HCEC 1CT (cell line): ENCODE results near the gene SLC12A8.

Experiments
- DNase-seq: peaks from one replicate; pipeline ENCODE4 v3.0.0-alpha.2; 2017

The SLC12A8 gene

DNA sequence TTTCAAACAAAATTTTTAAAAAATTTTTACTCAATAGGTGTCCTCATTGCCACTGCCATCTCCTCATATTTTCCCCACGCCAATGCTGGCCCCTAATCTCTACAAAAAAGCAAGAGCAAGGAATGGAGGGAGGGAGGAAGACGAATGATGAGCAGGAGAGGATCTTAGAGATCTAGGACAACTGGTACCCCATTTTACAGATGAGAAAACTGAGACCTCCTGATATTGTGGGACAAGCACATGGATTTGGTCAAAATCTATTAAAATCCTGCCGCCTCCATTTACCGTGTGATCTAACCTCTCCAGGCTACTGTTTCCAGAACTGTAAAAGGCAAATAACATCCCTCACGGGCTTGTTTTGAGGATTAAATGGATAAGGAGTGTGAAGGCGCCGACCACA lies 161.3 kb downstream of the SLC12A8 start:
- no peak for DNase-seq

DNA sequence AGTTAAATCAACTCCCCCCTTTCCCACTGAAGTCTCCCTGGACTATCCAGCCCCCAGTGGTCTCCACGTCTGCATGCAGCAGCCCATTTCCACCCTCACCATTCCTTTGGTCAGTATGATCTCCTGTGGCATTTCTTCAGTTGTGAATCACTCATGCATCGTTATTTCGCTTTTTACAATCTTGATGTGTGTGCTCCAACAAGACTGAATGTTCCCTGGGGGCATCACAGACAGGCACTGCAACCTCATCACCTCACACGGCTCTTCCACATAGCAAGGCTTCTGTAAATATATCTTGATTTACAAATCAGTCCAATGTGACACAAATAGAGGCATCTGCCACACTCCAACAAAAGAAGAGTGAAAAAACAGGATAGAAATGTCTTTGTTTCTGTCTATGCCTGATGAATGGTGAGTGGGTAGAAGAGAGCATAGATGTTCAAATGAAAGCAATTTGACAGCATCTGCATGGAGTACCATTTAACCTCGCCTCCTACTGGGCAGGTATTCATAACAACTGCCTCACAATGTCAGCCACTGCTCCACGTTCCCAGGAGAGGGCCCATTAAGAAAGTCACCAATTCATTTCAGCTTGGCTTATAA lies 162.0 kb downstream of the SLC12A8 start:
- DNase-seq, result no peak

DNA sequence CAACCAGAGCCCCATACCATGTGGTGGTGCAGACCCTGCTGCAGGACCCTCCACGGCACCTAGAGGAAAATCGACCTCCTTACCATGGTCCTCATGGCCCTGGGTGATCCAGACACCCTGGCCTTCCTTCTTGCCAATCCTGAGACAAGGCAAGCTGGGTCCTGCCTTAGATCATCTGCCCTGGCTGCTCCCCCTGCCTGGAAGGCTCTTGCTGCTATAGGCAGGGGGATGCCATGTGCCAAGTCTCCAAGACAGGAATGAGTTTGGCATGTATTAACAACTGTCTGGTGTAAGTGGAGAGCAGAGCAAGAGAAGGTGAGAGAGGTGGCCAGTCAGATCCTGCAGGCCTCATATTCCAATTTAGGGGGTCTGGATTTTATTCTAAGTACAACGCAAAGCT lies 164.3 kb downstream of the SLC12A8 start:
- DNase-seq, result no peak

DNA sequence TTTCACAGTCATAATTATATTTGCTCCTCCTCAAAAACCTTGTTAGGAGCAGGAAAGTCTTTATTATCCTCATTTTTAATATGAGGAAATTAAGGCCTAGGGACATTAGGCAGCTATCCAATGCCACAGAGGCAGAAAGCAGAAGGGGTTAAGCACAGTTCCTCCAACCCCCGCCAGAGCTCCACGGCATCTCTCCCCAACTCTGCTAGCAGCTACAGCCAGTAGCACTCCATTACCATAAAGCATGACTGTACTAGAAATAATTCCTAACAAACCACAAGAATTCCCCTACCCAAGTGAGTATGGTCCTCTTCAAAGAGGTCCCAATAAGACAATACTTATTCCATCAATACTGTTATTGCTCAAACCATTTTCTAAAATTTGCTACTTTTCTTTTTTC lies 166.6 kb downstream of the SLC12A8 start:
- DNase-seq, result peak; percentile 85

DNA sequence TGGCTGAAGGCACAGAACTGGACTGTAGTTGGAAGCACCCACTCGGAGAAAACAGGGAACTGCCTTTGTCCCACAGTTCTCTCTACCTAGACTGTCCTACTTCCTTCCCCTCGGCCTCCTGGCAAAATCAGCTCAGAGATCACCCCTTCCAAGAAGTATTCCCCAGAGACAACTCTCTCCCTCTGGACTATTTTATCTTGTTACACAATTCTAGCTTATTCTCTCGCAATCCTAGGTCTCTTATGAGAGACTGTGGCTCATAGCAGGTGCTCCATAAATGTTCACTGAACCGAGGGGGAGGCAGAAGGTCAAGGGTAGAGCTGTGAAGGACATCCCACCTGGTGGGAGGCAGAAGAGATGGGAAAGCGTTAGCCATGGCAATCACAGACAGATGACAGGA lies 167.4 kb downstream of the SLC12A8 start:
- DNase-seq, result no peak

GRCh38 chr3:125043599-125044151 lies 168.9 kb downstream of the SLC12A8 start:
- no peak for DNase-seq

DNA sequence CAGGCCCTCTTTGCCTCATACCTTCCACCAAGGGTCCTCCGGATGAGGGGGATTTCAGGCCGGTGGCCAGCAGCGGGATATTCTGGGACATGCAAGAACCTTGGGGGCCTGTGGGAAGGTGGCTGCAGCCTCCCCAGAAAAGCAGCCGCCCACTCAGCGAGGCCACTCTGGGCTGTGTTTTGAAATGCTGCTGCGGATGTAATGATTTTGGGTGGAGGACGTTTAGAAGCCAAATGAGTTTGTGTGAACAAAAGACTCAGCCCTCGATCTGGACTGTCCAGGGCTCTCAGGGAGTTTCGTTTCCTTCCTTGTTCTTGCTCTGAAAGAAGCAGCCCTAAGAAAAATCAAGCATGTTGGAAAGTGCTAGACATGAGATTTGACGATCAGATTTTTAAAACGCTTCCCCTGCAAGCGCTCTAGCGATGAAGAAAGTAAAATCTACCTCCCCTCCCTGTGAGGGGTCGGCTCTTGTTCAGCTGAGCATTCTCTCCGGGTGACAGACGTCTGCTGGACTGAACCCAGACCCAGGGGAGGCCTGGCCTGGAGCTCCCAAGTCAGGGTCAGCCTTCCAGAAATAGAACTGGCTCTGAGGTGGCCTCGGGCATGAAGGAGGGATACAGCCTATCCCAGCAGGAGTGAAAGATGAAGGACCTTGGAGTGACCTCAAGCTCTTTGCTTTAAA lies 169.7 kb downstream of the SLC12A8 start:
- DNase-seq, result no peak

GRCh38 chr3:125039131-125040100 lies 173.1 kb downstream of the SLC12A8 start:
- DNase-seq, result no peak

DNA sequence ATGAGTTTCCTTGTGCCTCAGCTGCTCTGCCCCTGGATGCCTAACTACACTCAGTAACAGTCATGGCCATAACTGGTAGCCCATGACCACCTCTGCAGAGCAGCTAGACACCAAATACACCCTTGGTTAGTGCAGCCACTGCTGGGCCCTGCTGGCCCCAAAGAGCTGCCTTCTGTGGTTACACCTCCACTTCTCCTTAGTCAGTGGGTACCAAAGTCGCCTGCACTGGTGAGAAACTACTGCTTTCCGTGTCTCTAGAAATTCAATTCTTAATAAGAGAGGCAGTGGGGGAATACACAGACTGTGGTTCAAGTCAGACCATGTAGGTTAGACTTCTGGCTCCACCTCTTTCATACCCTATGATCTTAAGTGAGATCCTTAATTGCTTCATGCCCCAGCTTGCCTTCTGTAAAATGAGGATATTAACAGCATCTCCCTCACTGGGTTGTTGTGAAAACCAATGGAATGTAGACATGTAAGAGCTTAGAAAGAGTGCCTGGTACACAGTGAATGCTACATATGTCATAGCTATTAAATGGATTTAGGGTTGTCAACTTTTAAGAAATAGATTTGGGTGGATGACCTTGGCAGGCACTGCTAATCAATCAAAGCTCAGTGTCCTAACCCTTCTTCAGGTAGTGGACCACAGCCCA lies 174.9 kb downstream of the SLC12A8 start:
- DNase-seq, result no peak

- no peak for DNase-seq
These were observed 177.3 kb downstream of the SLC12A8 start for GRCh38 chr3:125035217-125035616.

DNA sequence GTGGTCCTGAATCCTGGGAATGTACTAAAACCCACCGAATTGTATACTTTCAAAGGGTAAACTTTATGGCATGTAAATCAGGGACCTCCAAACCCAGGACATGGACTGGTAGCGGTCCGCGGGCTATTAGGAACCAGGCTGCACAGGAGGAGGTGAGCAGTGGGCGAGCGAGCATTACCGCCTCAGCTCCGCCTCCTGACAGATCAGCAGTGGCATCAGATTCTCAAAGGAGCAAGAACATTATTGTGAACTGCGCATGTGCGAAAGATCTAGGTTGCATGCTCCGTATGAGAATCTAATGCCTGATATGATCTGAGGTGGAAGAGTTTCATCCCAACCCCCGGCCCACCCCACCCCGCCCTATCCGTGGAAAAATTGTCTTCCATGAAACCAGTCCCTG lies 178.9 kb downstream of the SLC12A8 start:
- DNase-seq, result no peak

DNA sequence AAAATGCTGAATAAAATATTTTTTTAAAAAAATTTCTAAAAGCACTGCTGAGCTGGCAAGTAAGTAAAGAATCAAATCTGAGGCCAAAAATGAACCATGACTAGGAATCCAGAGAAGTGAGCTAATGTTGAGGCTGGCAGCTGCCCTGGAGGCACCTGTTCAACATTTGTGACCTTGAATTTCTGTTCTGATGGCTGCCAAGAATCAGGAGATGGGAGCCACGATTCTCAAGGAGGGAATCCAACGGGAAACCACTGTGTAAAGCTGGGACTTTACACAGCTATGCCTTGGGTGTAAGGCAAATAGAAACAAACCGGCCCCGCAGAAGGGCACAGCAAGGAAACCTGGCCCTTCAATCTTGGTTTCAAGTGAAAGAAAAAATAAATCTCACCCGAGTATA lies 179.4 kb downstream of the SLC12A8 start:
- no peak for DNase-seq

DNA sequence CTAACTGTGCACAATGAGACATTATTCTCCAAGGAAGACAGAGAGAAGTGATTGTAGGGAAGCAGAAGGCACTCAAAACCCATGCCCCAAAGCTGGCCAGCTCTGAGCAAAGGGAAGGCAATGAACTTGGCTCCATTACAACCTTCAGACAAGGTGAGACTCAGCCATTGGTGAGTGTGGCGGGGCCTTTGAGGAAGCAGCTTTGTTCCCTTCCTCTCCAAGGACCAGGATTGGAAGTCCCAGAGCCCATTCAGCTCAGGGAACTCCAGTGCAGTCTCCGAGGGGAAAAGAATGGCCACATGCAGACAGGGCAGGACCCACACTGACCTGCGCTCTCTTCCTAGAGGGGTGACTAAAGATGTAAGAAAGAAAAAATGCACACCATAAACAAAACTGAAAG lies 179.9 kb downstream of the SLC12A8 start:
- DNase-seq, result no peak
